NCI-H526 treated with DMSO at 0.1 percent for 48 hours (cell line): ENCODE measurements around the gene TJP3.

Source experiments
- DNase-seq: peaks from one replicate; lab custom pipeline; 2025; lab: John Stamatoyannopoulos, UW

The TJP3 gene

DNA sequence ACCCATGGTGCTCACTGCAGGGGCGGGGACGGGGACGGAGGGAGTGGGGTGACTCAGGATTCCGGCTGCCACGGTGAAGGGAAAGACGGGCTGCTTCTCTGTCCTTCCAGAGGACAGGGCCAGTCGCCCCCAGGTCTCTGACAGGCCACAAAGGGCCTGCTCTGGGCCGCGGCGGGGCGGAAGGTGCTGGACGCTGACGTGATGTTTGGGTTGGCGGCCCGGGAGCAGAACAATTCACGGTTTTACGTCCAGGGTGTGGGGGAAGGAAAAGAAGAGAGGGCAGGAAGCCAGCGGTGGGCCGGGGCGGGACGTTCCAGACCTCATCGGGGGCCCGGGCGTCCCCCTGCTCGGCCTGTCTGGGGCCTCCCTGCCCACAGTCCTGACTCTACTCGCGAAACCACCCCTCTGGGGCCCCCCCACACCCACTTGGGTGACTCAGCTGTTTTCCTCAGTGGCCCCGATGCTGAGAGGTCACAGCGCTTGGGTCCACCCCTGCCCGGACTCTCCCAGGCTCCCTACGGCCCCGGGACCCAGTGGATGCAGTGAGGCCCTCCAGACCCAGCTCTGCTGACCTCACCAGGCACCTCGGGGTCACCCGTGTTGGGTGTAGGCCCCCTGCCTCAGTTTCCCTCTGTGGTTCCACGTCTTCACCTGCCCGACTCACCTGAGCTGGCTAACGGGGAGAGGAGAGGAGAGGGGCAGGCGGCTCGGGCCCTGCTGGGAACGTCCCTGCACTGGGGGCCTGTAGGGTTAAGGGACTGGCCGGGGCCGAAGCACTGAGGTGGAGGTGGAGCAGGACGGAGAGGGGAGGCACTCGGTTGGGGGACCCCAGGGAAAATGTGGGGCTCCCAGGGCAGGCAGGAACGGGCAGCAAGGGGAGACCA lies 37.1 kb upstream of the TJP3 start:
- no peak for DNase-seq

DNA sequence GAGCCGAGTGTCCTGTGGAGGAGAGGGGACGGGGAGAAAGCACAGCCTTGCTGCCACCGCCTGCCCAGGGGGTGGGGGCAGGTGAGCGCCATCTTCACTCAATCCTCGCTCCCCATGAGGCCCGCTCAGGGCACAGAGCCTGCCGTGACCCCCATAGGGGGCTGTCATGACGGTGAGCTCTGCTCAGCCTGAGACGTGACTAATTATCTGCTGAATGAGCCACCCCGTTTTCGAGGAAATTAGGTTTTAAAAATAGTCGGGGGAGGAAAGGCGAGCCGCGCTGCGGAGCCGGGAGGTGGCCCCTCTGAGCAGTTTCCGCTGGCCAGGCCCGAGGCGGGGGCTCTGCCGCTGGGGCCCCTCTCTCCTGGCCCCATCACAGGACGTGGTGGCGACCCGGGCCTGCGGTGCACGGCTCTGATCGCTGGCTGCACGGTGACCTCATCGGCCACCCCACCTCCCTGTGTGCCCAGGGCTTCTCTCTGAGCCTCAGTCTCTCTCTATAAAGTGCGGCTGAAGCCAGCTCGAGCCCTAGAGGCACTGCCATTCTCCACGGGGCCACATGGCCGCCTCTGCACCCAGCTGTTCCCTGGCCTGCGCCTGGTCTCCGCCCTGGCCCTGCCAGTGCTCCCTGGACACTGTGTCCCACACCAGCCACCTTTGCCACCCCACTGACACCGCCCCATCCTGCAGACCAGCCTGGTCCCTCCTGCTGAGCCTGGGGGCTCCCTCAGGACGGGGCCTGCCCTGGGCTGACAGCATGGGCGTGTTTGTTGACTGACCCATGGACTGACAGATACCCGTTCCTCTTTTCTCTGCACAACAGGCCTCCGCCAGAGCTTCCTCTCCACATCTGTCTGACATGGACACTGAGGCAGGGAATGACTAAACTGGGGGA lies 36.3 kb upstream of the TJP3 start:
- DNase-seq = no peak

GRCh38 chr19:3672575-3672948 lies 35.6 kb upstream of the TJP3 start:
- DNase-seq = no peak

- no peak for DNase-seq
These were observed 35.2 kb upstream of the TJP3 start for GRCh38 chr19:3672993-3673392.

- no peak for DNase-seq
These were observed 34.4 kb upstream of the TJP3 start for GRCh38 chr19:3673506-3674439.

- DNase-seq = no peak
These were observed 33.2 kb upstream of the TJP3 start for GRCh38 chr19:3674784-3675543.

- no peak for DNase-seq
These were observed 30.0 kb upstream of the TJP3 start for GRCh38 chr19:3678188-3678587.

GRCh38 chr19:3679138-3679537 lies 29.0 kb upstream of the TJP3 start:
- DNase-seq = no peak

DNA sequence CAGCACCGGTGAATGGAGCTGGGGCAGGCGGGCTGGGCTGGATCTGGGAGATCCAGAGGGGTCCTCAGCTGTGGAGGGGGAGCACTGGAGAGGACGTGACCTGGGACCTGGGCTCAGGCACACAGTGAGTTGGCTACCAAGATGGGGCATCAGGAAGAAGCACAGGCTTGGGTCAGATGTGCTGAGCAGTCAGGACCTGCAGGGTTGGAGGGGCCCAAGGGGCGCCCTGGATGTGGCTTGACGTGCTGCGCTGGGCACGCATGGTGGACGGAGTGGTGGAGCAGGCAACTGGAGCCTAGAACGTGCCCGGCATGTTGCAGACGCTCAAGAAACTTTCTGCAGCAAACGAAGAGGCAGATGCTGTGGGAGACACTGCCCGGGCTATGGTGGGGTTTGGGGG lies 28.6 kb upstream of the TJP3 start:
- no peak for DNase-seq

GRCh38 chr19:3680939-3681338 lies 27.2 kb upstream of the TJP3 start:
- no peak for DNase-seq

- no peak for DNase-seq
These were observed 25.9 kb upstream of the TJP3 start for GRCh38 chr19:3682286-3682685.

- DNase-seq = no peak
These were observed 25.3 kb upstream of the TJP3 start for GRCh38 chr19:3682741-3683404.

- DNase-seq = no peak
These were observed 24.7 kb upstream of the TJP3 start for GRCh38 chr19:3683405-3684053.

DNA sequence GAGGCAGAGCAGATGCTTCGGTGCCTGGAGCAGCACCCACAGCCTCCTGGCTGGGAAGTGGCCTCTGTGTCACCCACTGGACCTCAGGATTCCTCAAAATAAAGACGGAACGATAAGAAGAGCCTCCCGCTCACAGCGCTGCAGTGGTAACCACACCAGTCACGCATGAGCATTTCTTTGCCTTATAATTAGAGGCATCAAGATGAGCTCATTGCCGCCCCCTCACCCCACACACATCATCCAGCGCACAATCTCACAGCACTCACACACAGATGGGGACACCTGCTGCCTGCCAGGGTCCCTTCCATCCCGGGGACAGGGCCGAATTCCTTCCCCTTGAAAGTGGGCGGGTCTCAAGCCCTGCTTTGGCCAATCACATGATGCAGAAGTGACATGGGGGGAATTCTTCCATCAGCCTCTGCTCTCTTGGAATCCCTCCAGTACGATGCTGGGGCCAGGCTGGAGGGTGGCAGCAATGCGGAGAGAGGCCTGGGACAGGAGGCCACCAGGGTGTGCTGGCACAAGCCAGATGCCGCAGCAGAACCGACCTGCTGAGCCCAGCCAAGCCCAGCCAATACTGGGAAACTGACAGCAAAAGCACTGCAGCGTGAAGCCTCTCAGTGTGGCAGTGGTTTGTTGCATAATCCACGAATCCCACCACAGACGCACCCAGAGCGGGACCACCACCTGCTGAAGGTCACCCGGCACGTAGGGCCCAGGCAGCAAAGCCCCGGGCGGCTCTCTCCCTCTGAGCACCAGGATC lies 23.9 kb upstream of the TJP3 start:
- DNase-seq = no peak

- DNase-seq = no peak
These were observed 23.3 kb upstream of the TJP3 start for GRCh38 chr19:3684817-3685410.

DNA sequence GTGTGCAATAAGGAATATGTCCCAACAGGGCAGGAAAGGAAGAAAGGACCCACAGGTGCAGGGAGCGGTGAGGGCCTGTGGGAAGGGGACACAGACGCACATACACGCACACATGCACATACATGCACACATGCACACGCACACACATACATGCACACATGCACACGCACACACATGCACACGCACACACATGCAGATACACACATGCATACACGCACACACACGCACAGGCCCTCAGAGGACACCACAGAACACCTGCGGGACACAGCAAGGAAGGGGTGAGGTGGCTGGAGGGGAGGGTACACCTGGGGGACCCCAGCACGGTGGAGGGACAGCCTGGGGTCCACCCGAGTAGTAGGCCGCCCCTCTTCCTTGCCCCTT lies 20.8 kb upstream of the TJP3 start:
- no peak for DNase-seq

- peak; percentile 15 for DNase-seq
These were observed 20.1 kb upstream of the TJP3 start for GRCh38 chr19:3687774-3688706.
